HG03103 (cell line): ENCODE results near the gene VIT.

ENCODE experiments used
- ATAC-seq: cut with Tn5 transposase; IDR thresholded peaks from one replicate; pipeline ENCODE4 v1.9.1; 2021; ENCODE audit warnings: low read depth; ENCODE audit not compliant: unreplicated experiment

VIT gene

DNA sequence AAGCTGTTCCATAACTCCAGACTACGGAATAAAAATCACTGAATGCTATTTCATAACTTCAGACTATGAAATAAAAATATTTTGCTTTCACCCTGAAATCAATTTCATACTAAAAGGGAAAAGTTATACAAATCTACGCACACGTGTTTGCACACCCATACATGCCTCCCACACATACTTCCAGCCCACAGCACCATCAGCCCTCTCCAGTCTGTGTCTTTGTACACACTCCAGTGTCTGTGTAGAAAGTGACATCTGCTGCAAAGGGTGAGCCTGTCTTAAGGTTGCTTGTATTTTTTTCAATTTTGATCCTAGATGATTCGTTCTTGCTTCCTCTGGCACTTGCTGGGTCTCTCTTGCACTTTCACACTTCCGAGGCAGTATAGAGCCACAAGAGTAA lies 53.6 kb downstream of the VIT start:
- no peak for ATAC-seq

DNA sequence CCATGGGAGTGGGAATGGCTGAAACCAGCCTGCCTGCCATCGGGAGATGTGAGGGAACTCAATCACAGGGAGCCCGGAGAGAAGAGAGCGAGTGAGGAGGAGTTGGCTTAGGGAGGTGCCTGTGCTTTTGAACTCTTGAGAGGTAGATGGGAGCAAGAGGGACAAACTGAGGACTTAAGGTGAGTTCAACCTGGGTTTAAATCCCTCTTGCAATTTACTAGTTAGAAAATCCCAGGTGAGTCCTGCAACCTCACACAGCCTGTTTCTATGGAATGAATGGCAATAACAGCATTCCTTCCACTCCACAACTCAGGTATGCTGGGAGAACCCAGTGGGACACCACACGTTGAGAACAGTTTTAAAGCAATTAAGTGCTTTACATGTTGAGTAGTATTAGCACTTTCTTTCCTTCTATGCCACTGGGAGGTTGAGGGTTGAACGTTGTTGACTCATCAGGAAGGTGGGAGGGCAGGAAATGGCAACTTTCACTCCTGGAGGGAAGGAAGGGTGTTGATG lies 57.3 kb downstream of the VIT start:
- ATAC-seq, result no peak

DNA sequence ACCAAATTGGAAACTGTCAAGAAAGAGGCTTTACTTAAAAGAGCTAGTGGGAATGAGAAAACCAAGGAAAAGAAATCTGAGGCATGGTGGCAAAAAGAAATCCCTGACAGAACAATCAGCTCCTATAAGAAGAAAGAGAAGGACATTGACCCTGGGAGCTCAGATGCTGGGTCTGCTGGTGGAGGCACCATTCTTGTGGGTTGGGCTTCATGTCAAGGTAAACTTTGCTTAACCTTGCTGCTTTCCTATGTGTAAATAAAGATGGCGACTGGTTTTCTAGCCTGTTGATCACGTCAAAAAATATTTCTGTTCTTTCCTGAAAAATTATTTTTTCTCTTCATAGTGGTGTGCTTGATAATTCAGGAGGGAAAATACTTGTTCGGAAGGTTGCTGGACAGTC lies 58.1 kb downstream of the VIT start:
- ATAC-seq, result no peak

DNA sequence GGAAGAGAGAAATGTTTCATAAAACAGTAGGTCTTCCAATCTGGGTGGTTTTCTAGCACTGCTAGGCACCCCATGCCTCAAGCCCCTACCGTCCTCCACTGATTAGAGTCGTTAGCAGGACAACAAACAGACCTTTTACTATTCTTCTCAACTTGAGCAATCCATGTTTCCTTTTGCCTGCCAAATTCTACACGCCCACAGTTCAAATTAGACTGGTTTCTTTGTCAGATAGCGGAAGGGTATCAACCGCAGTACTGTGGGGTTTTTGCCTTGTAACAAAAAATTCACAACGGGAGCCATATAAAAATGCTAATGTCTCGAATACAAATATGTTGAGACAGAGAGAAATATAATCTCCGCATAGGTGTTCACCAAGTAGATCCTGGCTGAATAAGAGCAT lies 59.9 kb downstream of the VIT start:
- ATAC-seq, result no peak

DNA sequence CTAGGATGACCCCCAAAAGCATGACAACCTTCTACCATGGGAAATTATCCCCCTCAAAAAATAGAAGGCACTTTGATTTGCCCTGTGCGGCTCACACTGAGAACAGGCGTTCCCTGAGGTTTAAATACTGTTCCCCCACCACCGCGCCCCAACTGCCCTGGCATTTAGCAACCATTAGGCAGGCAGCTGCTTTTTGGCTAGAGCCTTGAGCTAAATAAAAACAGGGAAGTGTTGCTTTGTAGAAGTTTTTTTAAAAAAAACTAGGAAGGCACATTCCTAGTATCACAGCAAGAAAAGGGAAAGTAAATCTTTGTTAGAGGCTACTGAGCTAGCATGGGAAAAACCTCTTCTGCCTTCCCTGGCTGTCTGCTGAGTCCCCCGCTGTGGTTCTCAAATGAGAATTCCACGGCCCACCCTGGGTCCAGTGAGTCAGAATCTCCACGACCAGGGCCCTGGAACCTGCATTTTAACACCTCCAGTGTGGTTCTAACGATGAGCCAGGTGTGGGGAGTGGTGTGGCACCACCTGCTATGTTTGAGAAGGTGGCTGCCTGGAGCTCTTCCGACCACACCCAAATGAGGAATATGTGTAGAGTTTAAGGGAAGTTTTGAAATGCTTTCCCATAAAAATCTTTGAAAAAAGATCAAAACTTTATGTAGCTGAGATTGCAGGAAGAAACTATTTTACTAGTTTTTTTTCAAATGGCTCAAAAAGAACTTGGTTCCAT lies 66.4 kb downstream of the VIT start:
- no peak for ATAC-seq

DNA sequence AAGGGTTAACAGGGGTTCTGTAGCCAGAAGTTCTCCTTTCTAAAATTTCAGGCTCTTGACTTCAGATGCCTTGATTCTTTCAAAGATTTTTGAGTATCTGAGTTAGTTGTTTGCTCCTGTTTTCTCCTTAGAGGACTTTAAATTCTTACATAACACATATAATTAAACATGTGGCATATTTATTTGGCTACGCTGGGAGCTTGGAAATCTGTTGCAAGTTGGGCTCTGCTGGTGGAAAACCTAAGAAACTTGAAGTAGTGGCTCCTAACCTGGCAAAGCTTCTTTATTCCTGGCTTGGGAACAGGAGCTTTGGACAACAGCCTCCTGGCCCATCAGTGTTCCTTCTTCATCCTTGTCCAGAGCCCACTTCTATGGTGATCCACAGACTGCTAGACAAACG lies 72.6 kb downstream of the VIT start:
- no peak for ATAC-seq

DNA sequence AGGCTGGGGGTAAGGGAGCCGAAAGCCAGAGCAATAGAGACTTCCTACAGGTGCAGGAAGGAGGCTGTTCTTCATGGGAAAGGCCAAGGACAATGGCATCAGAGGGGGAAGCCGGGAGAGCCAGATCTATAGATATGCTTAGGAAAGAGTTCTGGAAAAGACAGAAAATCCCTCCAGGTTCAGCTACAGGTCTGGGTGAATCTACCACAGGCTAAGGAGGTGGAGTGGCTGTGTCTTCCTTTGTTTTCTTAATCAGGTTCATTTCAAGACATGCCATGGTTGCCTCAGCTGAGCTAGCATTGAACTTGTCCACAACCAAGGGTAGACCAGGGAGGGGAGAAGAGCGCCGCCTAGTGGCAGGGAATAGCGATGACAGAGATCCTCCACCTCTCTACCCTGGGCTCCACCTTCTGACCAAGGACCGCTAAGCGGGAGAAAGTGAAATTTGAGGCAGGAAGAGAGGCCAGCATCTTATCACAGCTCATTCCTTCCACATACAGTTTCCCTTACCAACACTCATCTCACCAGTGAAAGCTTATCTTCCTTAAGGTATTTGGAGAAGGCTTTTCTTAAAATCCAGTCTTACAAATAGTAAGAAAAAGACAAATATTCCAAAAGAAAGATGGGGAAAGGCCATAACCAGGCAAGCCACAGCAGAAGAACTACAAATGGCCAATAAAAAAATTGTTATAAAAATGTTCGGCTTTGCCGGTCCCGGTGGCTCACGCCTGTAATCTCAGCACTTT lies 74.2 kb downstream of the VIT start:
- no peak for ATAC-seq

DNA sequence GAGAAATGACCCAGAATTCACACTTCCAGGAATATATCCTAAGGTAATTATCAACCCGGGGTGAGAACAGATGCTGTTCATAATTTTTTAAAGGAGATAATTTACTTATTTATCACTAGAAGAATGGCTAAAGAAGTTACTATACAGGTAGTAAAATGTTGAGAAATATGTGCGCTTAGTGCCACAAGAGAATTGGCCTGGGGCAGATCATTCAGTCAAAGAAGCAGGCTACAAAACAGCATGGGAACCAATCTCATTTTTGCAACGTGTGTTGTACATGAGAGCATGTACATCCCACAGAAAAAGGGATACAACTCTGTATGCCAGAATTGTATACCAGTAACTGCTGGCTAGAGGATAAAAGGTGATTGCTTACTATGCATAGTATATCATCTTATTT lies 75.2 kb downstream of the VIT start:
- no peak for ATAC-seq

DNA sequence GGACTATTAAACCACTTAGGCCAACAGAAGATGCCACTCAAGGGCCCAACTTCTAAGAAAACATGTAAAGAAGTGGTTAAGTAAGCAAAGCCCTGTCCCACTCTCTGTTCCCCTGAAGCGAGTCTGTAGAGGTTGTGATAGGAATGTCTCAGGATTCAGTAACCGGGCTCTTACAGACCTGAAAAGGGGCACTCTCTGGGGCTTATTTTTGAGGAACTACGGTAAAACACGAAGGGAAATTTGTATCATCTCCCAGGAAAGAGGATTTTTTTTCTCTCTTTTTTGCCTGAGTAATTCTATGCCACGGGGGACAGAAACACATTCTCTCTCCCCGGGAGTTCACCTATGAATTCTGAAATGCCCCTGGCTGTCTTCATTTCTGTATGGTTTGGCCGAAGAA lies 77.4 kb downstream of the VIT start:
- no peak for ATAC-seq

DNA sequence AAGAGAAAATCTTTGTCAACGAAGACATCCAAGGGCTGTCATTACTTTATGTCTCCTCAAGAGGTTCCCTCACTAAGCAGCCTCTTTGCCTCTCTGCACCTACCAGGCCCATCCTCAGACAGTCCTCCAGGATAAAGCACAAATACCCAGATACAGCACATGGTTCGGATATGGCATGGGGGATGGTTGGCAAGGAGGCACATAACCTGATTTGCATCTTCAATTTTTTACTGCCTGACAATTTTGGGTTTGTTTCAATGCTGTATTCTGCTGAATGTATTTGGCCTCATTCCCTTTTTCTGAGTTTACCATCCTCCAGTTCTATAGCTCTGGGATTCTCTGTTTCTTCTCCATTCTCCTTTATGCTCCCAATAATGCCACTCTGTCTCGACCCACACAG lies 78.8 kb downstream of the VIT start:
- no peak for ATAC-seq

DNA sequence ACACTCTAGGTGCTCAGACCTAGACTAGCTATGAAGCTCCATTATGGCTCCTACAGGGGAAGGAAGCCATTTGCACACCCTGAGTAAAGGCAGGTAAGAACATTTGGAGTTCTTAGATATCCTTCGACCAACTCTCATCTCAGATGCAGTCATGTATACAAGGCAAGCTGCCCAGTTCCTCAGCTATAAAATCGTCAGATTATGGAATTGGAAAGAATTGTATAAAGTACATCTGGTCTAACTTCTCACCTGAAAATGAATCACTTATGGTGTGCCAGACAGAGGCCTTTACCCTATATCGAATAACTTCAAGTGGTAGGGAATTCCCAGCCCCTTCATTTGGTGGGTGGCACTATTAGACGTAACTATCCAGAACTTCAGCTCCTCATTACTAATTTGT lies 79.3 kb downstream of the VIT start:
- no peak for ATAC-seq

DNA sequence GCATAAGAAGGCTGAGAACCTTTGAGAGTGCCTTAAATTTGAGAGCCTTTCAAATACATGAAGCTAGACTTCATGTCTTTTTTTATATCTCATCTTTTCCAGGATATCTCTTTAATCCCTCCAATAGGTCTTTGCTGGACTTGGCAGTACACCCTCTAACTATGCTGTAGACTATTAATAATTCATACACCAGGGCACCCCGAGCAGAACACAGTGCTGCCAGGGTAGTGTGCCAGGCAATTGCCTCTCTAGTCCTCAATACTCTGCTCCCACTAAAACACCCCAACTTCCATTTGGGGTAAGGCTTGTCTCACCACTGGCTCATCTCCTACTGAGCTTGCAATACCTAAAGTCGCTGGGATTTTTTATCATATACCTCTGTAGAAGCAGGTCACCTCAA lies 80.8 kb downstream of the VIT start:
- ATAC-seq, result no peak

DNA sequence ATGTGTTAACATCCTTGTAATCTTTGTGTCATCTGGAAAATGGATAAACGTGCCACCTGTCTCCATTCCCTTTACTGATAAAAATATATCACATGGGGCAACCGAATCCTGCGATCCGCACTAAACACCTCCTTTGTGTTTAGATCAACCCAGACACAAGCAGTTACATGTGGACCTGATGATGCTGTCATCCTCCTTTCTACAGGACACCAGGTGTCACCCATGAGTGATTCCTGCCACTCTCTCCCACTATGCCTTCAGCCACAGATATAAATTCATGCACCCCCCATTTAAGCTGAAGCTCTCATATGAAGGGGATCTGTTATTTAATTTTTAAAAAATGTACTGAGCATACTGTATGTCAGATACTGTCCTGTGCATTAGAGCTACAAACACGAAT lies 81.3 kb downstream of the VIT start:
- ATAC-seq, result no peak

DNA sequence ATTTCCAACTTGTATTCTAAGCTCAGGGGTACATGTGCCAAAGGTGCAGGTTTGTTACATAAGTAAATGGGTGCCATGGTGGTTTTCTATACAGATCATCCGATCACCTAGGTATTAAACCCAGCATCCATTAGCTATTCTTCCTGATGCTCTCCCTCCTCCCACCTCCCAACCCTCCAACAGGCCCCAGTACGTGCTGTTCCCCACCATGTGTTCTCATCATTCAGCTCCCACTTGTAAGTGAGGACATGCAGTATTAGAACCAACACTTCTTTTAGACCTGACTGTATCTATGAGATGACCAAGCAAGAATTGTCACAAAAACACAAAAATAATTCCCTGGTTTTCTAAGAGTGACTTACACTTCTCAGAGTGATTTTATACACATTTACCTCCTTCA lies 83.0 kb downstream of the VIT start:
- ATAC-seq, result no peak

DNA sequence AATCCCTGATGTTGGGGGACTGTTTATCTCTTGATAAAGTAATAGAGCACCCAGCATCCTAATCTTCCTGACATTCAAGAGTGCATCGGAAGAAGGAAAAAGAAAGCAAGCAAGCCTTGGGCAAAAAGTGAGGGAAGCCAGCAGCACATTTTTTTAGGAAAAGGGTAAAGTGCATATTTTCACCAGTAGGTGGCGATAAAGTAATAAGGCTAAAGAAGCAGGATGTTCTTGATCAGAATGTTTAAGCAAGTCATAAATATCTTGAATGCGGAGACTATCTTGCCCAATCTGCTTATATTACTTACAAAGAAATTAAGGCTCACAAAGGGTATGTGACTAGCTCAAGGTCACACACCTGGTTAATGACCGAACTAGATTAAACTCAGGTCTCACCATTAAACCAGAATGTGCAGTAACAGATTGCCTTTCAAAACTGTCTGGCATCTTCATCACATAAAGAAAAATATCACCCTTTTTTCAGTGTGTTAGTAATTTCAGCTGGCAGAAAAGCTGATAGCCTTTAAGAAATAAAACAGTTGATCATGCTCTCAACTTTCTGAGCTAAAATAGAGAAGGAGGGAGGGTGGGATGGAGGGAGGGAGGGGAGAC lies 83.8 kb downstream of the VIT start:
- ATAC-seq, result no peak

DNA sequence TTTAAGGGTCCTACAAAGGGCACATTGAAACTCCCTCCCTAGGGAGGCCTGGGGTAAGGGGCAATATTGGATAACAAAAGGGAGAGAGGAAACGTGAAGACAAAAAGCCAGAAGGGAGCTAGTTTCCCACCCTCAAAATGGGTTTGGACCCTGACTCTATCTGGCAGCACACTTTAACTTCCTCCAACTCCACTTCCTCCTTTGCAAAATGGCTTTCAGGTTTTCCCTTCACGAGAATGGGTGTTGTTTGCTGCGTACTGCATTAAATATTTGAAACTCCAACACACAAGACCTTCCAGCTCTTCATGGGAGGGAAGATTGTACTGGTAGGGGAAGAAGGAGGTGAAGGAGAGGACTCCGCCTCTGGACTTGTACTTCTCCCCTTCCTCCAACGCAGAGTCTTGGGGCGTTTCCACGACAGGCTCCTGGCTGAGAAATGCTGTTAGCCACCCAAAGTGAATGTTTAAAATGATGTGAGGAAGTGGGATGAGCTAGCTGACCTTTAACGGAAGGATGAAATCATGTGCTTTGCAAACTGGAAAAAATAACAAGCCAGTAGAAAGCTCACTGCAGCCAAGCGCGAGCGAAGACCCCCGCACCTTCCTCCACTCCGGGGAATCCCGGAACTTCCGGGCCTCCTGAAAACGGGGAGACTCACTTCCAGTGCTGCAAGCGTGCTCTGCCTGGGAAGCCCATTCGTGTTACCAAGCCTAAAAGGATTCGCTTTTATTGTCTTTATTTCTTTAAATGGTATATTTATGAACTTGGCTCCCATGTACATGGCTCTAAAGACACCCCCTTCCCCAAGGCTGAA lies 85.6 kb downstream of the VIT start:
- no peak for ATAC-seq

DNA sequence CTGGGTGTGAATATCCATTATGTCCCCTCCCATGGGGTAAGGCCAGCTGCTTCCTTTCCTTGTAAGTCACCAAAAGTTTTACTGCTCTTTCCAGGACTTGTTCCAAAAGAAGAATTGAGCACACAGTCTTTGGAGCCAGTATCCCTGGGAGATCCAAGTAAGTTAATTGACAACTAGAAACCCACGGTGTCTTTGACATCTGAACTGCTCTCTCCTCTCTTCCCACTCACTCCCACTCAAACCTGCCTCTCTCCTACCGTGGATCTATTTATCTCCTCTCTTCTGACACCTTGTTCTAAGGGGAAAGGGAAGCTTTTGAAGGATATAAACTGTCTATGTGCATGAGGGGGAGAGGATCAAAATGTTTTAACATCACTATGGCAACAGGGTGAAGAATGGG lies 86.7 kb downstream of the VIT start:
- no peak for ATAC-seq

DNA sequence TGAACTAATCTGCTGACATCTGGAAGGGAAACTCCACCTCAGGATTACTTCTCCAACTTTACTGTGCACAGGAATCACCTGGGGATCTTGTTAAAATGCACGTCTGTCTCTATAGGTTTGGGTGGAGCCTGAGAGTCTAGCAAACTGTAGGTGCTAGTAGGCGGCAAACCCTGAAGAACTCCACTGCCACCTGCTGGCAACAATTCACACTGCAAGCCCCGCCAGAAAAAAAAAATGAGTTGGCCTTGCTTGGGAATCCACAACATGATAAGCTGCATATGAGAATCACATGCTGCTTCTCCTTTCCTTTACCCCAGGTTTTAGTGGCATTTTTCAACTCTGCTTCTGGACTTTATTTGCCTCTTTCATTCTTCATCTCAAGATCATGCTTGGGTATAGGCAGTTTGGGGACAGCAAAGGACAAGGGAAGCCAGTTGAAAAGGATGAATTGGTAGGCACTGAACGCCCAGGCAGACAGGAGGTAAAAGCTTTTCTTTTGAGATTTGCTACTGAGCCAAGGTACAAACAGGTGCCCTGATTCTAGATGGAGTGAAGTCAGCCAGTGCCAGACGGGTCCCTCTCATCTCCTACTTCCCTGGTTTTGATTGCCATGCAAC lies 88.8 kb downstream of the VIT start:
- ATAC-seq, result peak; percentile 69

DNA sequence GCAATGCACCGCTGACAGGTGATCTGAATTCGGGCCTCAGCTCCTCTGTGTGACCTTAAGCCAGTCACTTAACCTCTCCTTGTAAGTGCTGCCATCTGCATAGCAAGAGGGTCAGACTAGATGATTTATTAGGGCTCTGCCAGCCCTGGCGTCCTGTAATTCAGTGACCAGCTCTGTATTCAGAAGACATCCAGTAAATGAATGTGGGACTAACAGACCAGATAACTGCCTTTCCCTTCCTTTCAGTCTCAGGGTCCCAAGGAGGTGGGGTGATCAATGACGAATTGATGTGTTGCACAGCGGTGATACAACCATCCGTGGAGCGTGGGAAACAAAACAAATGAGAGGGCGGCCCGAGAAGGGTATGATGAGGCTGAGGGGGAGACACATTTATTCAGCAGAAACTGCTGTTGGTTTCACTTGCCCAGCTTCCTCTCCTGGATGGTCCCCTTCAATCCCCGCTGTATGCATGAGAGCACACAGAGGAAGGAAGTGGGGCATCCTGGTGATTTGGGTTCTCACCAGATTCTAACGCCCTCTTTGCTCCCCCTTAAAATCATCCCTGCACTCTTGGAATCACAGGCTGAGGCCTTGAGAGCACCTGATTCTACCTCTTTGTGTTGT lies 92.8 kb downstream of the VIT start:
- no peak for ATAC-seq

DNA sequence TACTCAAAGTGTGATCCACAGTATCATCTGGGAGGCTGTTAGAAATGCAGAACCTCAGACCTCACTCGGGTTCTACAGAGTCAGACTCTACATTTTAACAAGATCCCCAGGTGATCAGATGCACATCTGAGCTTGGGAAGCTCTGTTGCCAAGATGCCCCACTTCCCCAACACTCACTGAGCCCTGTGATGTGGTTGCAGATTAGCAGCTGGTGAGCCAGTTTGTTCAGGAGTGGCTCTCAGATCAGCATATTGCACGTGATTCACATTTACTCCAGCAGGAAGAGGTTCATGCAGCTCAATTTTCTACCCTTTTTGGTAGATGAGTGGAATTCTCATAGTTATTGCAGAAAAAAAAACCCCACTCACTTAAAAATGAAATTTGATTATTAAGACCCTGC lies 96.4 kb downstream of the VIT start:
- ATAC-seq, result no peak
